Smooth muscle cell (in vitro differentiated cells): ENCODE measurements around the gene RBPMS2. TPM values are rescaled to one million over a fixed set of nuclear protein-coding genes. Genes with fewer than 3 reads are reported as not detected.

Experiments used
- DNase-seq: peaks from one replicate; lab custom pipeline; 2025; ENCODE audit not compliant: unreplicated experiment; lab: John Stamatoyannopoulos, UW
- H2AFZ ChIP-seq: fragments of 200-600 bp; sonication (generic); 2 replicates; pipeline ENCODE4 v1.6.0; 2016; ENCODE audit warnings: antibody characterized with exemption, low read depth, mild to moderate bottlenecking
- H3F3A ChIP-seq: fragments of 200-600 bp; sonication (generic); 2 replicates; pipeline ENCODE4 v1.6.0; 2017; ENCODE audit warnings: antibody characterized with exemption, low read depth
- H3K27ac ChIP-seq: fragments of 200-600 bp; sonication (generic); 2 replicates; pipeline ENCODE4 v1.5.1; 2016; ENCODE audit warnings: low read depth, mild to moderate bottlenecking
- H3K27me3 ChIP-seq: fragments of 200-600 bp; sonication (generic); 2 replicates; pipeline ENCODE4 v1.6.1; 2016; ENCODE audit warnings: low read depth, mild to moderate bottlenecking
- H3K36me3 ChIP-seq: fragments of 200-600 bp; sonication (generic); 2 replicates; pipeline ENCODE4 v1.5.1; 2016; ENCODE audit warnings: low read depth
- H3K4me1 ChIP-seq: fragments of 200-600 bp; sonication (generic); 2 replicates; pipeline ENCODE4 v1.5.1; 2016; ENCODE audit warnings: low read depth
- H3K4me2 ChIP-seq: fragments of 200-600 bp; sonication (generic); 2 replicates; pipeline ENCODE4 v1.6.0; 2016; ENCODE audit warnings: mild to moderate bottlenecking
- H3K4me3 ChIP-seq: fragments of 200-600 bp; sonication (generic); 2 replicates; pipeline ENCODE4 v1.5.1; 2016; ENCODE audit warnings: mild to moderate bottlenecking
- H3K79me2 ChIP-seq: fragments of 200-600 bp; sonication (generic); 2 replicates; pipeline ENCODE4 v1.6.0; 2016; ENCODE audit warnings: low read depth, mild to moderate bottlenecking
- H3K9ac ChIP-seq: fragments of 200-600 bp; sonication (generic); 2 replicates; pipeline ENCODE4 v1.6.0; 2016; ENCODE audit warnings: low read depth
- H3K9me3 ChIP-seq: fragments of 200-600 bp; sonication (generic); replicated peaks from 2 replicates; pipeline ENCODE4 v1.5.1; 2016; ENCODE audit warnings: low read depth
- H4K20me1 ChIP-seq: fragments of 200-600 bp; sonication (generic); 2 replicates; pipeline ENCODE4 v1.6.0; 2016; ENCODE audit warnings: low read depth
- CTCF ChIP-seq: fragments of 200-600 bp; sonication (generic); IDR thresholded peaks from 2 replicates; pipeline ENCODE4 v1.5.1; 2017; ENCODE audit warnings: borderline replicate concordance, mild to moderate bottlenecking, antibody characterized with exemption; ENCODE audit not compliant: insufficient read depth, poor library complexity, severe bottlenecking
- WGBS: methylation state at CpG from one replicate; pipeline ENCODE4 v1.1.7; 2016; ENCODE audit warnings: low lambda C conversion rate; 5-methylcytosine and 5-hydroxymethylcytosine counted together
- polyA plus RNA-seq: library from polyadenylated mRNA; unstranded; fragments of >200 nt; fragmentation: Nextera tagmentation; extraction: Ambion mirVana; gene quantifications from 2 replicates; pipeline ENCODE4 v1.2.1, GENCODE V29; 2016
- total RNA-seq: library from RNA; depleted of rRNA; stranded (reverse); fragments of >200 nt; gene quantifications from 2 replicates; pipeline ENCODE4 v1.2.3, GENCODE V29; 2014

Gene RBPMS2
- total and polyA plus RNA-seq, 2 experiments from 2014 or later: 1.5 to 22.1 TPM

DNA sequence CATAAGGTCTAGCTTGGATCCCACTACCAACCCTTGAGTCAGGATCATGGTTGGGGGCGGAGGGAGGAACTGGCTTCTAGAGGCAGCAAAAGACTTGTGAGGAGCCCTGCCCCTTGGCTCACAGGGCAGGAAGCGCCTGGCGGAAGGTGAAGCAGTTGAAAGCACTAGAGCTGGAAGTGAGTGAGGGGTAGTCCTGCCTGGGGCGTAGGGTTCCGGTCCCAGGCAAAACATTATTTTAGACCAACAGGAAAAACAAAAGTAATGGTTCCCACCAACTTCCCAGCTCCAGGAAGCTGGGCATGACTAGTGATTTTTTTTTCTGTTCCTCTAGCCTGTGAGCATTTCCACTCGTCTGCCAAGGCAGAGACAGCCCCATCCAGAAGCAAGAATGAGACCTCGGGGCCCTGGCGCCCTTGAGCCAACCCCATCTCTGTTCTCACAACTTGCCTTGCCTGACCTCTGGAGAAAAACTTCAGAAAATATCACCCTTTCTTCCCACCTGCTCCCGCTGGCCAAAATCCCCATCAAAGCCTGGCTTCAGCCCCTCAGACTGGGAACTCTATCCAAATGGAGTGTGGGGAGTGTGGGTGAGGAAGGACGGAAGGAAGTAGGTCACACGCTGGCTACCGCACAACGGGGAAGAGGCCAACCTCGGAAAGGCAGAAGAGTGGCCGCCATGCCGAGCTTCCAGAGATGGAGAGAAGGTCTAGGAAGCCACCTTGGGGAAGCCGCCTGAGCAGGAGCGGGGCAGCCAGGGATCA lies 57.5 kb downstream of the RBPMS2 start:
- Histone ChIP-seq H4K20me1 (no peaks in the 10 kb centered on the region), H3K36me3 (no peaks in the 10 kb centered on the region), H3F3A (no peaks in the 10 kb centered on the region), H3K79me2 (no peaks in the 10 kb centered on the region), H3K9ac (no peak overlapping the region), H3K4me3 (no peak overlapping the region), H3K9me3 (no peaks in the 10 kb centered on the region), H3K27ac (no peak overlapping the region), H3K4me1 (no peaks in the 10 kb centered on the region), H3K4me2 (no peak overlapping the region), H2AFZ (no peak overlapping the region), H3K27me3 (no peaks in the 10 kb centered on the region)
- DNase-seq: no peak
- no peak for TF ChIP-seq CTCF
- WGBS: 97% methylated on average over 18 of the region's 18 CpGs

DNA sequence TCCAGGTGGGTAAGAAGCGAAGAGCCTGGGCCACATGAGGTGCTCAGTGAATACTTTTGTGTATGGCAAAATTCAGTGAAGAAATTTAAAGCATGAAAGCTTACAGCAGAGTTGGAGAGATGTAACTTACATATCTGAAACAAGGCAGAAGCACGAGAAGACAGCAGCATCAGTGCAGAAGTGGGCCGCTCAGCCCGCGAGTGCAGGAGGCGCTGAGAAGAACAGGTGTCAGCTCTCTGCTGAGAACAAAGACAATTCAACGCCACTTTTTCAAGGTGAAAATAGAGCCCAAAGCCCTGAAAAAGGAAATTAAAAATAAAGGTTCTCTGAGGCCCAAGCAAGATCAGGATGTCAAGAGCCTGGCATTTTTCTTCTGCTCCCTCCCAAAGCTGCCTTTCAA lies 58.3 kb downstream of the RBPMS2 start:
- H3F3A ChIP-seq: no peaks in the 10 kb centered on the region
- 99% methylated on average over 7 of the region's 7 CpGs for WGBS
- H3K27me3 ChIP-seq: no peaks in the 10 kb centered on the region
- H3K9ac ChIP-seq: no peak overlapping the region
- no peak for DNase-seq
- H3K9me3 ChIP-seq: no peaks in the 10 kb centered on the region
- H4K20me1 ChIP-seq: no peaks in the 10 kb centered on the region
- H3K4me2 ChIP-seq: no peak overlapping the region
- H3K4me1 ChIP-seq: no peaks in the 10 kb centered on the region
- no peak overlapping the region for H3K4me3 ChIP-seq
- no peaks in the 10 kb centered on the region for H3K36me3 ChIP-seq
- no peak overlapping the region for H3K27ac ChIP-seq
- no peak for TF ChIP-seq CTCF
- H3K79me2 ChIP-seq: no peaks in the 10 kb centered on the region
- no peak overlapping the region for H2AFZ ChIP-seq

- Histone ChIP-seq H3K4me1 (no peaks in the 10 kb centered on the region), H3K4me3 (no peak overlapping the region), H3K27ac (no peak overlapping the region), H4K20me1 (no peaks in the 10 kb centered on the region), H3F3A (no peaks in the 10 kb centered on the region), H3K79me2 (no peaks in the 10 kb centered on the region), H2AFZ (no peak overlapping the region), H3K4me2 (no peak overlapping the region), H3K9ac (no peak overlapping the region), H3K36me3 (no peaks in the 10 kb centered on the region), H3K9me3 (no peaks in the 10 kb centered on the region), H3K27me3 (no peaks in the 10 kb centered on the region)
- WGBS: 97% methylated on average over 2 of the region's 2 CpGs
- DNase-seq: no peak
- TF ChIP-seq CTCF: no peak
Observed at GRCh38 chr15:64716452-64716851, 58.9 kb downstream of the RBPMS2 start.

- Histone ChIP-seq H3F3A (no peaks in the 10 kb centered on the region), H3K79me2 (no peaks in the 10 kb centered on the region), H3K36me3 (no peaks in the 10 kb centered on the region), H3K4me2 (no peak overlapping the region), H3K9me3 (no peaks in the 10 kb centered on the region), H3K27me3 (no peaks in the 10 kb centered on the region), H3K27ac (no peak overlapping the region), H3K4me1 (no peaks in the 10 kb centered on the region), H3K4me3 (no peak overlapping the region), H4K20me1 (no peaks in the 10 kb centered on the region), H2AFZ (no peak overlapping the region), H3K9ac (no peak overlapping the region)
- TF ChIP-seq CTCF: no peak
- DNase-seq: no peak
- WGBS: 95% methylated on average over 6 of the region's 6 CpGs
Observed at GRCh38 chr15:64713592-64713991, 61.8 kb downstream of the RBPMS2 start.
